ENCODE data around the gene PILRA. TPM values are rescaled to one million over a fixed set of nuclear protein-coding genes. Genes with fewer than 3 reads are reported as not detected.

Gene PILRA
- total RNA-seq, 2 donors from 2014 or later = 5.0 to 8.5 TPM

DNA sequence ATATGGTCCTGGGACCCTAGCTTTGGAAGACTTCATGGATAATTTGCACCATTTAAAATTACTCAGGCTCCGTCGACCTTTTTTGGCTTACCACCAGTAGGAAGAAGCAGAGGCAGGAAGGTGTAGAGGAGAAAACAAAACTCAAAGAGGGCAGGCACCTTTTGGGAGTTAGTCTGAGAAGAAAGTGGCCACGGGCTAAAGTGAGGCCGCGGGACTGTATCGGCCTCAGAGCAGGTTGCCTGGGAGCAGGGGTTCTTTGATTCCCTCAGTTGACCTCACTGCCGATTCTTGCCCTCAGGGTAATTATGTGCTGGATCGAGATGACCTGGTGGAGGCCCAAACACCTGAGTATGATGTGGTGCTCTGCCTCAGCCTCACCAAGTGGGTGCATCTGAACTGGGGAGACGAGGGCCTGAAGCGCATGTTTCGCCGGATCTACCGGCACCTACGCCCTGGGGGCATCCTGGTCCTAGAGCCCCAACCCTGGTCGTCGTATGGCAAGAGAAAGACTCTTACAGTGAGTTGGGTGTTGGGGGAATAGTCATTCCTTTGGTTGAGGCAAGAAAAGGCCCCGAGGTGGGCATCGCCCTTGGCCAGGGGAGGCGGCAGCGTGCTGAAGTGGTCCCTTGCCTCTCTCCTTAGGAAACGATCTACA lies 59.5 kb downstream of the PILRA start:
- H3K4me3 ChIP-seq = no peak overlapping the region
- no peaks in the 10 kb centered on the region for H3K9me3 ChIP-seq
- ATAC-seq (ENCODE audit: insufficient number of reproducible peaks, low FRiP score, low read depth) = no peak
- peaks cover 20% of the 10 kb centered on the region for H3K36me3 ChIP-seq
- H3K27me3 ChIP-seq (replicated peaks; ENCODE audit: insufficient read depth) = no peaks in the 10 kb centered on the region
- no peak for DNase-seq (ENCODE audit: low spot score)
- no peak overlapping the region for H3K27ac ChIP-seq
- H3K4me1 ChIP-seq (ENCODE audit: control insufficient read depth in 1 of 2, low read depth in 2 of 2) = peaks cover 21 to 47% of the 10 kb centered on the region in 2 donors
- TF ChIP-seq, protein P1, sequence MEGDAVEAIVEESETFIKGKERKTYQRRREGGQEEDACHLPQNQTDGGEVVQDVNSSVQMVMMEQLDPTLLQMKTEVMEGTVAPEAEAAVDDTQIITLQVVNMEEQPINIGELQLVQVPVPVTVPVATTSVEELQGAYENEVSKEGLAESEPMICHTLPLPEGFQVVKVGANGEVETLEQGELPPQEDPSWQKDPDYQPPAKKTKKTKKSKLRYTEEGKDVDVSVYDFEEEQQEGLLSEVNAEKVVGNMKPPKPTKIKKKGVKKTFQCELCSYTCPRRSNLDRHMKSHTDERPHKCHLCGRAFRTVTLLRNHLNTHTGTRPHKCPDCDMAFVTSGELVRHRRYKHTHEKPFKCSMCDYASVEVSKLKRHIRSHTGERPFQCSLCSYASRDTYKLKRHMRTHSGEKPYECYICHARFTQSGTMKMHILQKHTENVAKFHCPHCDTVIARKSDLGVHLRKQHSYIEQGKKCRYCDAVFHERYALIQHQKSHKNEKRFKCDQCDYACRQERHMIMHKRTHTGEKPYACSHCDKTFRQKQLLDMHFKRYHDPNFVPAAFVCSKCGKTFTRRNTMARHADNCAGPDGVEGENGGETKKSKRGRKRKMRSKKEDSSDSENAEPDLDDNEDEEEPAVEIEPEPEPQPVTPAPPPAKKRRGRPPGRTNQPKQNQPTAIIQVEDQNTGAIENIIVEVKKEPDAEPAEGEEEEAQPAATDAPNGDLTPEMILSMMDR (IDR thresholded peaks at IDR 0.05) = no peak

- Histone ChIP-seq H3K27me3 (replicated peaks; ENCODE audit: insufficient read depth) (no peaks in the 10 kb centered on the region), H3K36me3 (peaks cover 20% of the 10 kb centered on the region), H3K9me3 (no peaks in the 10 kb centered on the region), H3K4me1 (ENCODE audit: control insufficient read depth in 1 of 2, low read depth in 2 of 2) (peaks cover 19 to 44% of the 10 kb centered on the region in 2 donors), H3K27ac (no peak overlapping the region), H3K4me3 (no peak overlapping the region)
- TF ChIP-seq, protein P1 (IDR thresholded peaks at IDR 0.05) = no peak
- DNase-seq (ENCODE audit: low spot score) (no peak), ATAC-seq (ENCODE audit: insufficient number of reproducible peaks, low FRiP score, low read depth) (no peak)
These were observed 59.9 kb downstream of the PILRA start for GRCh38 chr7:100433276-100433591.

GRCh38 chr7:100433592-100434296 lies 60.5 kb downstream of the PILRA start:
- Histone ChIP-seq H3K4me1 (ENCODE audit: control insufficient read depth in 1 of 2, low read depth in 2 of 2) (peaks cover 19 to 44% of the 10 kb centered on the region in 2 donors), H3K9me3 (no peaks in the 10 kb centered on the region), H3K27ac (no peak overlapping the region), H3K36me3 (peaks cover 20% of the 10 kb centered on the region), H3K27me3 (replicated peaks; ENCODE audit: insufficient read depth) (no peaks in the 10 kb centered on the region), H3K4me3 (no peak overlapping the region)
- ATAC-seq (ENCODE audit: insufficient number of reproducible peaks, low FRiP score, low read depth) = no peak
- no peak for DNase-seq (ENCODE audit: low spot score)
- TF ChIP-seq, protein P1 (IDR thresholded peaks at IDR 0.05) = no peak

DNA sequence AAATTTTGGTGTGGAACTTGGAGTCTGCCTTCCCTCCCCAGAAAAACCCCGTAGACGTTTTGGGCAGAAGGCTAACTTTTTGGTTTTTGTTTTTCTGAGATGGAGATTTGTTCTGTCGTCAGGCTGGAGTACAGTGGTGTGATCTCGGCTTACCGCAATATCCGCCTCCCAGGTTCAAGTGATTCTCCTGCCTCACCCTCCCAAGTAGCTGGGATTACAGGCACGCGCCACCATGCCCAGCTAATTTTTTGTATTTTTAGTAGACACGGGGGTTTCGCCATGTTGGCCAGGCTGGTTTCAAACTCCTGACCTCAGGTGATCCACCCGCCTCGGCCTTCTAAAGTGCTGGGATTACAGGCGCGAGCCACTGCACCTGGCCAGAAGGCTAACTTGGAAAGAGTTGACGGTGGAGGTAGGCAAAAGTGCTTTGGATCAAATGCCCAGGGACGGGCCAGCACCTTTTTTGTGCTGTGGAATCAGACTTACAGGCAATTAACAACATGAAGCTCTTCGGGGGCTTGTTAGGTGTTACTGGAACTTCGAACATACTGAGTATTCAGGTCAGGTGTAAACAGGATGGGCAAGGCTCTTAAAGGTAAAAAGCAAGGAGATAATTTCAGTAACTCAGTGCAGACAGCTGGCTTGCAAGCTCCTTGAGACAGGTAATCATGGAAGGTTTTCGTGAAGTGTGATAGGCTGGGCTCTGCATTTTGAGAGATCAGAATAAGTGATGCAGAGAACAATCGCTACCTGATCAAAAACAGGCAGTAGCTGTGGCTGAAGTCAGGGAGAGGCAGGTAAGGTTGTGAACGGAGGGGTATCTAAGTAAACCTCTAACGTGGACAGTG lies 61.2 kb downstream of the PILRA start:
- Histone ChIP-seq H3K4me3 (no peak overlapping the region), H3K9me3 (no peaks in the 10 kb centered on the region), H3K4me1 (ENCODE audit: control insufficient read depth in 1 of 2, low read depth in 2 of 2) (peaks cover 19 to 44% of the 10 kb centered on the region in 2 donors), H3K36me3 (peaks cover 20% of the 10 kb centered on the region), H3K27me3 (replicated peaks; ENCODE audit: insufficient read depth) (no peaks in the 10 kb centered on the region), H3K27ac (no peak overlapping the region)
- ATAC-seq (ENCODE audit: insufficient number of reproducible peaks, low FRiP score, low read depth) = no peak
- TF ChIP-seq, protein P1 (IDR thresholded peaks at IDR 0.05) = no peak
- DNase-seq (ENCODE audit: low spot score) = no peak

Measured in thoracic aorta (tissue), 2 donors.